ENCODE data around the gene TMEM191C. TPM values are rescaled to one million over a fixed set of nuclear protein-coding genes. Genes with fewer than 3 reads are reported as not detected.
"Not testable (repeated sequence)": the region's sequence is repeated elsewhere in the genome, so short reads cannot be mapped to it uniquely, and the experiment has no call there.

Gene TMEM191C
- total RNA-seq, 2 donors from 2014 or later: 4.0 to 4.4 TPM

- not testable (repeated sequence) for H3K9me3 Mint-ChIP-seq, H3K4me1 Mint-ChIP-seq
- 10% methylated on average over 25 of the region's 87 CpGs; no CpG with 5 or more reads in 1 of the 2 experiments for WGBS, 2 experiments (ENCODE audit: insufficient coverage in 1 of 2, insufficient read length in 1 of 2)
These were observed 2.2 kb downstream of the TMEM191C start for GRCh38 chr22:21469097-21469994.

DNA sequence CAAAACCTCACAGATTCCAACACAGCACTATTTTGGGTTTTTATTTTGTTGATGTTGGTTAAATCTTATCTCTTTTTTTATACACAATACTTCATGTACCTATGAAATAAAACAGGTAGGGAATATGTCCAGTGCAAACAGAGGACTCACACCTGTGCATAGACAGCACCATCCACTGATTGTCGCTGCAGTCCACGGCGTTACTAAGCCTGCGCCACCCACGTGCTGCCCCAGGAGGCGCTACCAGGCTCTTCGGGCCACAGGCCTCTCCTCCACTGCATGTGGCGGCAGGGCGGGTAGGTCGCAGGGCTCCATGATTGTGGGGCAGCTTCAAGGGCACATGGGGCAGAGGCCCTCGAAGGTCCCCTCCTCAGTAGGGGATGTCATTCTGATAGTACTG, 5.8 kb downstream of the TMEM191C start:
- H3K9ac ChIP-seq (ENCODE audit: extremely low read depth, low read length, poor library complexity, severe bottlenecking); H3K4me3 Mint-ChIP-seq; H3K27me3 Mint-ChIP-seq (ENCODE audit: insufficient read depth); H3K27ac Mint-ChIP-seq; H3K4me3 ChIP-seq (ENCODE audit: low read length); H3K27ac ChIP-seq (ENCODE audit: low read depth, low read length); H3K4me1 ChIP-seq (ENCODE audit: control insufficient read depth, insufficient read depth, low read length); H3K36me3 ChIP-seq (ENCODE audit: control insufficient read depth, insufficient read depth, low read length); H3K9me3 ChIP-seq (ENCODE audit: control insufficient read depth, low read length); H3K36me3 Mint-ChIP-seq (ENCODE audit: low read depth); H3K27me3 ChIP-seq (ENCODE audit: control insufficient read depth, insufficient read depth, low read length, poor library complexity, severe bottlenecking); H3K9me3 Mint-ChIP-seq; DNase-seq; H3K4me1 Mint-ChIP-seq: not testable (repeated sequence)
- WGBS, 2 experiments (ENCODE audit: insufficient coverage in 1 of 2, insufficient read length in 1 of 2): no CpG with 5 or more reads among the region's 11 CpGs

More at GRCh38 chr22:21469097-21469994, 2.2 kb downstream of the TMEM191C start:
- H3K36me3 Mint-ChIP-seq (ENCODE audit: low read depth); H3K27ac ChIP-seq (ENCODE audit: low read depth, low read length); H3K27ac Mint-ChIP-seq; H3K4me3 Mint-ChIP-seq; H3K27me3 ChIP-seq (ENCODE audit: control insufficient read depth, insufficient read depth, low read length, poor library complexity, severe bottlenecking); H3K36me3 ChIP-seq (ENCODE audit: control insufficient read depth, insufficient read depth, low read length); H3K4me1 ChIP-seq (ENCODE audit: control insufficient read depth, insufficient read depth, low read length); H3K27me3 Mint-ChIP-seq (ENCODE audit: insufficient read depth); H3K9ac ChIP-seq (ENCODE audit: extremely low read depth, low read length, poor library complexity, severe bottlenecking); H3K4me3 ChIP-seq (ENCODE audit: low read length); H3K9me3 ChIP-seq (ENCODE audit: control insufficient read depth, low read length): not testable (repeated sequence)
- DNase-seq: peak; percentile 42
- peak; percentile 33 for TF ChIP-seq CTCF (conservative IDR thresholded peaks at IDR 0.05)

GRCh38 chr22:21473664-21474063, 6.5 kb downstream of the TMEM191C start:
- H3K27ac Mint-ChIP-seq; DNase-seq; H3K9me3 ChIP-seq (ENCODE audit: control insufficient read depth, low read length); H3K27ac ChIP-seq (ENCODE audit: low read depth, low read length); H3K36me3 Mint-ChIP-seq (ENCODE audit: low read depth); H3K4me1 Mint-ChIP-seq; H3K4me3 Mint-ChIP-seq; H3K27me3 ChIP-seq (ENCODE audit: control insufficient read depth, insufficient read depth, low read length, poor library complexity, severe bottlenecking); H3K27me3 Mint-ChIP-seq (ENCODE audit: insufficient read depth); H3K4me3 ChIP-seq (ENCODE audit: low read length); H3K9ac ChIP-seq (ENCODE audit: extremely low read depth, low read length, poor library complexity, severe bottlenecking); H3K4me1 ChIP-seq (ENCODE audit: control insufficient read depth, insufficient read depth, low read length); H3K9me3 Mint-ChIP-seq; H3K36me3 ChIP-seq (ENCODE audit: control insufficient read depth, insufficient read depth, low read length): not testable (repeated sequence)
- no CpG with 5 or more reads among the region's 13 CpGs for WGBS, 2 experiments (ENCODE audit: insufficient coverage in 1 of 2, insufficient read length in 1 of 2)

DNA sequence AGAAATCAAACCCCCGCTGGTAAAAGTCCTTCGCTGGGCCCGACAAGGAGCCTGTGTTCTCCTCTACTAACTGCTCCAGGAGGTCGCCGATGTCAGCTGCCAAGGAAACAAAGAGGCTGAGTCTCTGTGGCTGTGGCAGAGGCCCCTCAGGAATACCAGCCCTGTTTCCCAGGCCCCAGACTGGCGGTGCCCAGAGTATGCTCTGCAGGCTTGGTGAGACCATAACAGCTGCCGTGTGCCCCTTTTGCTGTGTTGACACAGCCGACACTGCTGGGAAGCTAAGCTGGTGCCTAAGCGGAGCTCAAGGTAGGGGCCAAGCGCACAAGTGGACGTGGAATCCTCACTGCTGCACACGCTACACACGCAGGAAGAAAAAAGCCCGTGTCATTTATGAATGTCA, 16.9 kb downstream of the TMEM191C start:
- not testable (repeated sequence) for H3K36me3 ChIP-seq (ENCODE audit: control insufficient read depth, insufficient read depth, low read length); H3K4me3 Mint-ChIP-seq; H3K27ac Mint-ChIP-seq; H3K9me3 Mint-ChIP-seq; H3K9me3 ChIP-seq (ENCODE audit: control insufficient read depth, low read length); DNase-seq; H3K27ac ChIP-seq (ENCODE audit: low read depth, low read length); H3K4me1 ChIP-seq (ENCODE audit: control insufficient read depth, insufficient read depth, low read length); H3K27me3 ChIP-seq (ENCODE audit: control insufficient read depth, insufficient read depth, low read length, poor library complexity, severe bottlenecking); H3K36me3 Mint-ChIP-seq (ENCODE audit: low read depth); H3K4me1 Mint-ChIP-seq; H3K9ac ChIP-seq (ENCODE audit: extremely low read depth, low read length, poor library complexity, severe bottlenecking); H3K27me3 Mint-ChIP-seq (ENCODE audit: insufficient read depth); H3K4me3 ChIP-seq (ENCODE audit: low read length)
- WGBS, 2 experiments (ENCODE audit: insufficient coverage in 1 of 2, insufficient read length in 1 of 2): 98% methylated on average over 5 of the region's 14 CpGs; no CpG with 5 or more reads in 1 of the 2 experiments

- H3K4me1 ChIP-seq (ENCODE audit: control insufficient read depth, insufficient read depth, low read length); H3K27me3 ChIP-seq (ENCODE audit: control insufficient read depth, insufficient read depth, low read length, poor library complexity, severe bottlenecking); H3K27ac Mint-ChIP-seq; H3K4me1 Mint-ChIP-seq; H3K27ac ChIP-seq (ENCODE audit: low read depth, low read length); H3K9me3 Mint-ChIP-seq; H3K4me3 ChIP-seq (ENCODE audit: low read length); H3K36me3 Mint-ChIP-seq (ENCODE audit: low read depth); H3K4me3 Mint-ChIP-seq; DNase-seq; H3K9ac ChIP-seq (ENCODE audit: extremely low read depth, low read length, poor library complexity, severe bottlenecking); H3K27me3 Mint-ChIP-seq (ENCODE audit: insufficient read depth); H3K9me3 ChIP-seq (ENCODE audit: control insufficient read depth, low read length); H3K36me3 ChIP-seq (ENCODE audit: control insufficient read depth, insufficient read depth, low read length): not testable (repeated sequence)
- WGBS, 2 experiments (ENCODE audit: insufficient coverage in 1 of 2, insufficient read length in 1 of 2): no CpG with 5 or more reads among the region's 17 CpGs
These were observed 20.5 kb downstream of the TMEM191C start for GRCh38 chr22:21487723-21488122.

GRCh38 chr22:21489149-21489680, 22.0 kb downstream of the TMEM191C start:
- not testable (repeated sequence) for H3K36me3 Mint-ChIP-seq (ENCODE audit: low read depth); H3K27me3 ChIP-seq (ENCODE audit: control insufficient read depth, insufficient read depth, low read length, poor library complexity, severe bottlenecking); H3K9me3 ChIP-seq (ENCODE audit: control insufficient read depth, low read length); H3K4me3 Mint-ChIP-seq; H3K4me1 Mint-ChIP-seq; H3K27me3 Mint-ChIP-seq (ENCODE audit: insufficient read depth); H3K4me1 ChIP-seq (ENCODE audit: control insufficient read depth, insufficient read depth, low read length); H3K9ac ChIP-seq (ENCODE audit: extremely low read depth, low read length, poor library complexity, severe bottlenecking); DNase-seq; H3K36me3 ChIP-seq (ENCODE audit: control insufficient read depth, insufficient read depth, low read length); H3K27ac ChIP-seq (ENCODE audit: low read depth, low read length); H3K4me3 ChIP-seq (ENCODE audit: low read length); H3K9me3 Mint-ChIP-seq; H3K27ac Mint-ChIP-seq
- WGBS, 2 experiments (ENCODE audit: insufficient coverage in 1 of 2, insufficient read length in 1 of 2): no CpG with 5 or more reads among the region's 11 CpGs
